SK-N-MC (cell line): ENCODE measurements around the gene IER2.
"Not testable (repeated sequence)": the region's sequence is repeated elsewhere in the genome, so short reads cannot be mapped to it uniquely, and the experiment has no call there.

Source experiments
- DNase-seq: peaks from one replicate; pipeline ENCODE4 v3.0.0-alpha.2; 2011; ENCODE audit warnings: low read depth, low spot score
- H3K27ac ChIP-seq: fragments of 200-600 bp; sonication (generic); 2 replicates; pipeline ENCODE4 v1.5.1; 2016; ENCODE audit warnings: mixed run types
- H3K36me3 ChIP-seq: fragments of 200-600 bp; sonication (generic); 2 replicates; pipeline ENCODE4 v1.6.1; 2017; ENCODE audit warnings: antibody characterized with exemption, low read length, mixed read lengths; ENCODE audit not compliant: insufficient read depth
- H3K4me3 ChIP-seq: fragments of 200-600 bp; sonication (generic); 2 replicates; pipeline ENCODE4 v1.5.1; 2016
- H3K9ac ChIP-seq: fragments of 200-600 bp; sonication (generic); 2 replicates; pipeline ENCODE4 v1.8.0; 2017; ENCODE audit warnings: mixed run types, mixed read lengths; ENCODE audit not compliant: insufficient read length
- H3K9me3 ChIP-seq: fragments of 200-600 bp; sonication (generic); 2 replicates; pipeline ENCODE4 v1.6.1; 2017; ENCODE audit warnings: low read depth, mild to moderate bottlenecking, antibody characterized with exemption, low read length, moderate library complexity, mixed read lengths
- EZH2 ChIP-seq: fragments of 200-600 bp; sonication (generic); IDR thresholded peaks from one replicate; pipeline ENCODE4 v1.6.1; 2017; ENCODE audit warnings: antibody characterized with exemption
- FOXP2 ChIP-seq: optimal IDR thresholded peaks from 2 replicates; pipeline ENCODE3; 2011; ENCODE audit warnings: mild to moderate bottlenecking, moderate library complexity; ENCODE audit not compliant: insufficient read depth; ENCODE audit errors: extremely low read length, control extremely low read depth
- POLR2AphosphoS5 ChIP-seq: IDR thresholded peaks from 2 replicates; pipeline ENCODE4 v1.6.1; 2012; ENCODE audit warnings: mild to moderate bottlenecking, low read depth, low read length, borderline replicate concordance

The IER2 gene

GRCh38 chr19:13181747-13182388 is 31.7 kb downstream of the IER2 start:
- TF ChIP-seq POLR2AphosphoS5 (no peak), EZH2 (no peak), FOXP2 (no peak)
- peak overlapping the region; percentile 62 for H3K9ac ChIP-seq
- peak overlapping the region; percentile 46 for H3K27ac ChIP-seq
- DNase-seq, result no peak
- H3K4me3 ChIP-seq, result peak overlapping the region; percentile 15; the same call in 1 of the 2 replicates
- H3K36me3 ChIP-seq, result no peaks in the 10 kb centered on the region
- no peaks in the 10 kb centered on the region for H3K9me3 ChIP-seq

GRCh38 chr19:13184926-13185325 is 34.7 kb downstream of the IER2 start:
- DNase-seq, H3K36me3 ChIP-seq, H3K9ac ChIP-seq, H3K27ac ChIP-seq, H3K9me3 ChIP-seq, H3K4me3 ChIP-seq: not testable (repeated sequence)

GRCh38 chr19:13185763-13186657 is 35.8 kb downstream of the IER2 start:
- H3K27ac ChIP-seq, H3K36me3 ChIP-seq, H3K9ac ChIP-seq, H3K4me3 ChIP-seq, H3K9me3 ChIP-seq, DNase-seq: not testable (repeated sequence)

GRCh38 chr19:13186688-13187087 is 36.5 kb downstream of the IER2 start:
- DNase-seq, H3K4me3 ChIP-seq, H3K27ac ChIP-seq, H3K36me3 ChIP-seq, H3K9me3 ChIP-seq, H3K9ac ChIP-seq: not testable (repeated sequence)

GRCh38 chr19:13187419-13187818 is 37.2 kb downstream of the IER2 start:
- Histone ChIP-seq H3K36me3 (no peaks in the 10 kb centered on the region), H3K9ac (no peak overlapping the region)
- no peak for TF ChIP-seq FOXP2
- no peak for TF ChIP-seq EZH2
- TF ChIP-seq POLR2AphosphoS5, result no peak

GRCh38 chr19:13189600-13189999 is 39.4 kb downstream of the IER2 start:
- H3K27ac ChIP-seq, result no peak overlapping the region
- TF ChIP-seq EZH2, result no peak
- TF ChIP-seq FOXP2, result no peak
- TF ChIP-seq POLR2AphosphoS5, result no peak
- no peaks in the 10 kb centered on the region for H3K36me3 ChIP-seq
- no peak overlapping the region for H3K9ac ChIP-seq
- H3K9me3 ChIP-seq, result no peaks in the 10 kb centered on the region
- no peak for DNase-seq
- H3K4me3 ChIP-seq, result no peak overlapping the region

More at GRCh38 chr19:13187419-13187818, 37.2 kb downstream of the IER2 start:
- H3K27ac ChIP-seq, result no peak overlapping the region
- DNase-seq, result no peak
- no peak overlapping the region for H3K4me3 ChIP-seq
- no peaks in the 10 kb centered on the region for H3K9me3 ChIP-seq

- Histone ChIP-seq H3K4me3 (no peak overlapping the region), H3K9ac (no peak overlapping the region), H3K27ac (no peak overlapping the region), H3K36me3 (no peaks in the 10 kb centered on the region), H3K9me3 (no peaks in the 10 kb centered on the region)
- no peak for TF ChIP-seq POLR2AphosphoS5
- no peak for TF ChIP-seq FOXP2
- DNase-seq, result no peak
Measured at GRCh38 chr19:13190781-13191540, 40.8 kb downstream of the IER2 start.

- no peaks in the 10 kb centered on the region for H3K9me3 ChIP-seq
- H3K27ac ChIP-seq, result no peak overlapping the region
- H3K9ac ChIP-seq, result no peak overlapping the region
- H3K36me3 ChIP-seq, result no peaks in the 10 kb centered on the region
- DNase-seq, result no peak
- TF ChIP-seq EZH2 (no peak), POLR2AphosphoS5 (no peak), FOXP2 (no peak)
- H3K4me3 ChIP-seq, result no peak overlapping the region
Measured at GRCh38 chr19:13195678-13196077, 45.5 kb downstream of the IER2 start.
